GM20000 (cell line): ENCODE measurements around the gene C3orf22.

ENCODE experiments used
- DNase-seq: peaks from one replicate; pipeline ENCODE4 v3.0.0; 2012; ENCODE audit warnings: low spot score
- TF ChIP-seq, protein P1 (sequence below): IDR thresholded peaks from 2 replicates; pipeline ENCODE4 v1.5.1; 2012; ENCODE audit warnings: mild to moderate bottlenecking, control low read depth; ENCODE audit errors: extremely low read depth, missing control alignments

The C3orf22 gene

DNA sequence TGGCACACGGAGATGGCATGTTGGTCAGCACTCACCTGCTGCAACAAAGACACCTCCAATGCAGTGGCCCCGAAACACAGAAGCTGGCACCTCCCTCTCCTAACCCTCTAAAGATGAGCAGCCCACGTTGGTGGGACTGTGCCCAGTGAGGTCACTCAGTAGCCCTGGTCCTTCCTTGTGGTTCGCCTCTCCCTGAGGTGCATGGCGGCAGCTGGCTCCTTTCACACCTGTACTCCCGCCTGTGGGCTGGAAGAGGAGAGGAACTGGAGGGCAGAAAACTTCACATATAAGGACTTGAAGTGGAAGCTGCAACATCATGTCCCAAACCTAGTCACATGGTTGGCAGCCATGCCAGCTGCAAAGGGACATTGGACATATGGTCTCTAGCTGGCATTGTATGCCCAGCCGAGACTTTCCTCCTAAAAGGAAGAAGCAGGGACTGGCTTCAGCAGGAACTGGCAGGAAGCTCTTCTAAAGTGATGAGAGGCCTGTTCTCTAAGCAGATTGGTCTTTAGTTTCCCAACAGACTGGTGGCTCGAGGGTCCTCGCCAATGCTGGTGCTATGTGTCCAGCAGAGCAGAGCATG is 10.8 kb upstream of the C3orf22 start:
- TF ChIP-seq, protein P1, sequence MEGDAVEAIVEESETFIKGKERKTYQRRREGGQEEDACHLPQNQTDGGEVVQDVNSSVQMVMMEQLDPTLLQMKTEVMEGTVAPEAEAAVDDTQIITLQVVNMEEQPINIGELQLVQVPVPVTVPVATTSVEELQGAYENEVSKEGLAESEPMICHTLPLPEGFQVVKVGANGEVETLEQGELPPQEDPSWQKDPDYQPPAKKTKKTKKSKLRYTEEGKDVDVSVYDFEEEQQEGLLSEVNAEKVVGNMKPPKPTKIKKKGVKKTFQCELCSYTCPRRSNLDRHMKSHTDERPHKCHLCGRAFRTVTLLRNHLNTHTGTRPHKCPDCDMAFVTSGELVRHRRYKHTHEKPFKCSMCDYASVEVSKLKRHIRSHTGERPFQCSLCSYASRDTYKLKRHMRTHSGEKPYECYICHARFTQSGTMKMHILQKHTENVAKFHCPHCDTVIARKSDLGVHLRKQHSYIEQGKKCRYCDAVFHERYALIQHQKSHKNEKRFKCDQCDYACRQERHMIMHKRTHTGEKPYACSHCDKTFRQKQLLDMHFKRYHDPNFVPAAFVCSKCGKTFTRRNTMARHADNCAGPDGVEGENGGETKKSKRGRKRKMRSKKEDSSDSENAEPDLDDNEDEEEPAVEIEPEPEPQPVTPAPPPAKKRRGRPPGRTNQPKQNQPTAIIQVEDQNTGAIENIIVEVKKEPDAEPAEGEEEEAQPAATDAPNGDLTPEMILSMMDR, result no peak
- DNase-seq, result no peak

DNA sequence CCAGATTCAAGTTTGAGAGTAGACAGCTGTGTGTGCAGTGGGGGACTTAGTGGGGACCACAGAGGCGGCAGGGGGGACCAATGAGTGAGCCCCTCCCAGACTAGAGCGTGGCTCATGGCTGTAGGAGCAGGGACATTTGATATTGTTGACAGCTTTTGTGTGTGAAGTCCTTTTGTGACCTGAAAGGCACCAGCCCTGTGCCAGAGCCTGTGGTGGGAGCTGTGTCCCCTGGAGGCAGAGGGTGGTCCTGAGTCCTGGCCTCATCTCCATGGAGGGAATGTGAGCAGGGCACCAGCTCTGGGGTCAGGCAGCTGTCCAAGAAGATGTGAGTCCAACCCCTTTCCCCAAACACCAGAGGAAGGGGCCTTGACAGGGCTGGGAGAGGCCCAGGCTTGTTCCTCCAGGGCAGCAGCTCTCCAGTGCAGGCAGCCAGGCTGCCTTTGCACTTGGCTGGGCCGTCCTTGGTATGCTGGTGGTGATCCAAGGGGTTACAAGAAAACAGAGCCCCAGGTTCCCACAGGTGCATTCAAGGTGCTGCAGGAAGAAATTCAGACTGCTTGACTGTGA is 10.1 kb upstream of the C3orf22 start:
- DNase-seq, result no peak
- TF ChIP-seq, protein P1, result no peak

DNA sequence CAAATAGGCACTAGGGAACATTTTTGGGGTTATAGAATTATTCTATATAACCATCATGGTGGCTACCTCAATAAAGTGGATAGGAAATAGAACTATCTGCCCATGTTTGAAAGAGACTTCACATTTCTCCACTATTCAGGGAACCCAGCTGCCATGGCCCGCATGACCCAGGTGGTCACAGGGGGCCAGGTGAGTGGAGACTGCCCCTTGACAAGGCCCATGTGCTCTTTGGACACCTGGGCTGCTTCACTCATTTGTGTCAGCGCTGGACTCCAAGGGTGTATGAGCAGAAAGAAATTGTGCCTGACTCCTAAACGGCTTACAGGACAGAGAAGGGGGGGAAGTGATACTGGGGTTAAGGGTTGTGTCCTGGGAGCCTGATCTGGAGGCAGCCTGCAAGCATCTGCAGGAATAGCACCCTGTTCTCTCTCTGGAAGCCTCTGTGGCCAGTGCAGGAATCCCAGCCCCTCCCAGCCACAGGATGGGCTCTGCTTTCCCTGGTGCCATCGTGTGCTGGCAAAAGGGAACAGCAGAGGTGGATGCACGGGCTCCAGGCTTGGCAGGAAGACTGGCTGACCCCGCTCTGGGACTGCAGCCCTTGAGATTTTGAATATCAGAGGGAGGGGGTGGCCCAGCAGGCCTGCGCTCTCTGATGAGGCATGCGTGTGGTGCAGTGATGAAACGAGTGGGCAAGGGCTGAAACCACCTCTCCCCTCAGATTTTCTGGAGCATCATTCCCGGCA is 9.1 kb upstream of the C3orf22 start:
- no peak for DNase-seq
- TF ChIP-seq, protein P1, result no peak

DNA sequence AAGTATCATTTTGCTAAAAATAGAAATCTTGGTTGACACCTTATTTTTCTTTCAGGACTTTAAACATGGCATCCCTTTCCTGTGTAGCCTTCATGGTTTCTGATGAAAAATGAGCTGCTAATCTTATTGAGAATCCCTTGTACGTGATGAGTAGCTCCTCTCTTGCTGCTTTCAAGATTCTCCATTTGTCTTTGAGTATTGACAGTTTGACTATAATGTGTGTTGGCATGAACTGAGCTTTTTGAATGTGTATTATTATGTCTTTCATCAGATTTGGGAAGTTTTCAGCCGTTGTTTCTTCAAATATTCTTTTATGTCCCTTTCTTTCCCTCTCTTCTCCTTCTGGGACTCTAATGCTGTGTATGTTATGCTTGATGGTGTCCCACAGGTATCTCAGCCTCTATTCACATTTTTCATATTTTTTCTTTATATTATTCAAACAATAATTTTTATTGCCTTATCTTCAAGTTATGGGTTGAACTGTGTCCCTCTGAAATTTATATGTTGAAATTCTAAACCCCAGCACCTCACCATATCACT is 4.1 kb upstream of the C3orf22 start:
- TF ChIP-seq, protein P1, result no peak
- no peak for DNase-seq

DNA sequence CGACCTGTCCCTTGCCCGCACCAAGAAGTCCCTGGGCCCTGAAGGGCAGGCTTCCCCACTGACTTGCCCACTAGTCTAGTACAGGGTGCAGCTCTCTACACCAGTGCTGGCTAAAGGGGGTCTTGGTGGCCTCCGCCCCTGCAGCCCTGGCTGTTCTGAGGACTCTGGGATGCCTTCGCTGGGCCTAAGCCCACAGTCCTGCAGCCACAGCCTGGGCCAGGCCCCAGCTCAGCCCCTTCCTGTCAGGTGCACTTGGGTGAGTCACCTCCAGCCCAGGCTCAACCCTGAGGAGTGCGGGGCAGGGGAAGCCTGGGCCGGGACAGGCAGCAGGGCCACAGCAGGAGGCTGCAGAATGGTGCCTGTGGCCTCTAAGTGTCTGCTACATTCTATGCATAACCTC is 971 bp downstream of the C3orf22 start:
- no peak for DNase-seq

DNA sequence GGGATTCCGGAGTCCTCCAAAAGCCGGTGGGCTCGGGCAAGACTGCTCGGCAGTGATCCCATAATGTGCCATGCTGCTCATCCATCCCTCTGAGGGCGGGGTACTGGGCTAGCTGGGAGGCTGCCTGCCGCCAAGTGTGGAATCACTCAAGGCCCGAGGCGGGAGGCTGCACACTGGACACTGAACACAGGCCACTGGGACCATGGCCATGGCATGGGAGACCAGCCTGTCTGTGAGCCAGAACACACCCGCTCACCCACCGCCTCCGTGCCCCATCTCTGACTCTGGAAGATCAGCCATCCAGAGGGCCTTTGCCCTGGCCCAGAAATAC is 1.4 kb downstream of the C3orf22 start:
- no peak for DNase-seq
- TF ChIP-seq, protein P1, result no peak

More for the DNA sequence above, 971 bp downstream of the C3orf22 start:
- TF ChIP-seq, protein P1, result no peak
